Measurements from ENCODE around the gene KRTAP10-7.

- no peak for TF ChIP-seq HINFP (tag; conservative IDR thresholded peaks at IDR 0.05; ENCODE audit: low read depth)
- no peak for TF ChIP-seq DLX4 (CRISPR knock-in tag; IDR thresholded peaks at IDR 0.05)
- TF ChIP-seq ADNP (tag; IDR thresholded peaks at IDR 0.05) = no peak
- TF ChIP-seq FOXK2 (conservative IDR thresholded peaks at IDR 0.05 in 1 of 2, IDR thresholded peaks at IDR 0.05 in 1 of 2; ENCODE audit: low read depth in 2 of 2) = no peak
- no peak for TF ChIP-seq RB1 (IDR thresholded peaks at IDR 0.05; ENCODE audit: low read depth)
- no peak for TF ChIP-seq ELK1 (CRISPR knock-in tag; IDR thresholded peaks at IDR 0.05)
- no peak for TF ChIP-seq MAFK (IDR thresholded peaks at IDR 0.05; ENCODE audit: low read length)
- no peak for TF ChIP-seq ZNF76 (CRISPR knock-in tag; IDR thresholded peaks at IDR 0.05; ENCODE audit: borderline replicate concordance)
These were observed 49.6 kb upstream of the KRTAP10-7 start for GRCh38 chr21:44550807-44551206.
